Liver (tissue), 9 donors: ENCODE results near the gene PIGR. TPM values are rescaled to one million over a fixed set of nuclear protein-coding genes. Genes with fewer than 3 reads are reported as not detected.

Experiments used
- DNase-seq: peaks from one replicate; pipeline ENCODE4 v3.0.0-alpha.2; 2017; ENCODE audit warnings: low spot score
- H3K27ac ChIP-seq, 2 donors: one replicate each; pipeline ENCODE4 v1.7.0; 2013; ENCODE audit warnings: inconsistent platforms in 2 of 2, low read length in 2 of 2, control low read depth in 1 of 2, low read depth in 1 of 2, mild to moderate bottlenecking in 1 of 2
- H3K27me3 ChIP-seq, 4 donors: one replicate each; pipeline versions ENCODE4 v1.6.1 to v1.7.0; 2013; ENCODE audit warnings: low read length in 3 of 4, inconsistent platforms in 1 of 4, mild to moderate bottlenecking in 1 of 4, moderate library complexity in 1 of 4; ENCODE audit not compliant: control insufficient read depth in 4 of 4, insufficient read depth in 4 of 4
- H3K36me3 ChIP-seq, 4 donors: one replicate each; pipeline versions ENCODE4 v1.6.1 to v1.7.0; 2013; ENCODE audit warnings: low read length in 3 of 4, mild to moderate bottlenecking in 3 of 4, low read depth in 1 of 4, moderate library complexity in 1 of 4; ENCODE audit not compliant: control insufficient read depth in 4 of 4, insufficient read depth in 3 of 4
- H3K4me1 ChIP-seq, 4 donors: one replicate each; pipeline versions ENCODE4 v1.6.1 to v1.7.0; 2013; ENCODE audit warnings: low read length in 3 of 4, mild to moderate bottlenecking in 3 of 4, moderate library complexity in 1 of 4; ENCODE audit not compliant: control insufficient read depth in 4 of 4, insufficient read depth in 4 of 4
- H3K4me3 ChIP-seq, 3 donors: one replicate each; pipeline versions ENCODE4 v1.6.1 to v1.7.0; 2013; ENCODE audit warnings: low read length in 3 of 3, control low read depth in 1 of 3, low read depth in 1 of 3, mild to moderate bottlenecking in 1 of 3
- H3K9ac ChIP-seq, 2 donors: one replicate each; pipeline ENCODE4 v1.7.0; 2013; ENCODE audit warnings: low read length in 2 of 2, mild to moderate bottlenecking in 2 of 2, moderate library complexity in 2 of 2, control low read depth in 1 of 2, low read depth in 1 of 2
- H3K9me3 ChIP-seq, 4 donors: one replicate each; pipeline versions ENCODE4 v1.6.1 to v1.7.0; 2013; ENCODE audit warnings: low read length in 3 of 4; ENCODE audit not compliant: control insufficient read depth in 4 of 4
- EGR1 ChIP-seq, 2 donors: IDR thresholded peaks; 2 replicates each; pipeline ENCODE4 v1.6.1; 2016 to 2018; ENCODE audit warnings: antibody characterized with exemption in 2 of 2, low read depth in 2 of 2
- FOXA1 ChIP-seq: IDR thresholded peaks from 2 replicates; pipeline ENCODE4 v1.6.1; 2016; ENCODE audit warnings: antibody characterized with exemption
- FOXA2 ChIP-seq: IDR thresholded peaks from 2 replicates; pipeline ENCODE4 v1.6.1; 2016; ENCODE audit warnings: antibody characterized with exemption
- GABPA ChIP-seq, 2 donors: IDR thresholded peaks in 1 of 2; conservative IDR thresholded peaks in 1 of 2; 2 replicates each; pipeline ENCODE4 v1.6.1; 2016; ENCODE audit warnings: antibody characterized with exemption in 2 of 2, mild to moderate bottlenecking in 1 of 2, moderate library complexity in 1 of 2
- HNF4A ChIP-seq, 2 donors: conservative IDR thresholded peaks; 2 replicates each; pipeline ENCODE4 v1.6.1; 2016; ENCODE audit warnings: antibody characterized with exemption in 2 of 2, mild to moderate bottlenecking in 2 of 2
- HNF4G ChIP-seq: IDR thresholded peaks from 2 replicates; pipeline ENCODE4 v1.6.1; 2016; ENCODE audit warnings: antibody characterized with exemption
- JUND ChIP-seq, 2 donors: IDR thresholded peaks; 2 replicates each; pipeline ENCODE4 v1.6.1; 2016; ENCODE audit warnings: antibody characterized with exemption in 2 of 2
- NR2F2 ChIP-seq: IDR thresholded peaks from 2 replicates; pipeline ENCODE4 v1.6.1; 2016; ENCODE audit warnings: antibody characterized with exemption
- RAD21 ChIP-seq, 2 donors: IDR thresholded peaks; 2 replicates each; pipeline ENCODE4 v1.6.1; 2016; ENCODE audit warnings: antibody characterized with exemption in 2 of 2, mild to moderate bottlenecking in 2 of 2
- RXRA ChIP-seq, 2 donors: IDR thresholded peaks; 2 replicates each; pipeline ENCODE4 v1.6.1; 2017 to 2018; ENCODE audit warnings: antibody characterized with exemption in 2 of 2, mild to moderate bottlenecking in 1 of 2
- SP1 ChIP-seq: IDR thresholded peaks from 2 replicates; pipeline ENCODE4 v1.6.1; 2018; ENCODE audit warnings: antibody characterized with exemption, mild to moderate bottlenecking
- TAF1 ChIP-seq: conservative IDR thresholded peaks from 2 replicates; pipeline ENCODE4 v1.6.1; 2016; ENCODE audit warnings: antibody characterized with exemption, mild to moderate bottlenecking
- YY1 ChIP-seq: IDR thresholded peaks from 2 replicates; pipeline ENCODE4 v1.6.1; 2016; ENCODE audit warnings: antibody characterized with exemption, mild to moderate bottlenecking
- WGBS: extraction: QIAGEN DNeasy Blood & Tissue Kit; methylation state at CpG from one replicate; pipeline ENCODE4 v1.1.7; 2013; 5-methylcytosine and 5-hydroxymethylcytosine counted together
- polyA plus RNA-seq, 2 donors: library from polyadenylated mRNA; stranded (reverse) in 1 of 2; unstranded in 1 of 2; fragments of 200-250 nt in 1 of 2; fragments of >200 nt in 1 of 2; fragmentation: Nextera tagmentation in 1 of 2; extraction: Ambion mirVana in 1 of 2; gene quantifications; one replicate each; pipeline versions ENCODE4 v1.2.1 to v1.2.3, GENCODE V29; 2013 to 2015
- total RNA-seq, 2 donors: library from RNA; depleted of rRNA; stranded (reverse); fragments of >200 nt; gene quantifications; one replicate each; pipeline ENCODE4 v1.2.3, GENCODE V29; 2014
- TF ChIP-seq, protein P1 (sequence below): IDR thresholded peaks from 2 replicates; pipeline ENCODE4 v1.6.1; 2016; ENCODE audit warnings: antibody characterized with exemption, mild to moderate bottlenecking
- TF ChIP-seq, protein P2 (sequence below): IDR thresholded peaks from 2 replicates; pipeline ENCODE4 v1.6.1; 2016; ENCODE audit warnings: antibody characterized with exemption
- TF ChIP-seq, protein P3 (sequence below): IDR thresholded peaks from 2 replicates; pipeline ENCODE4 v1.6.1; 2016; ENCODE audit warnings: antibody characterized with exemption
- TF ChIP-seq, protein P4 (sequence below): IDR thresholded peaks from 2 replicates; pipeline ENCODE4 v1.6.1; 2016; ENCODE audit warnings: antibody characterized with exemption
- TF ChIP-seq, protein P5 (sequence below): fragments of 150-350 bp; IDR thresholded peaks from 2 replicates; pipeline ENCODE4 v1.5.1; 2017; ENCODE audit warnings: improper control_type of control experiment, low read depth, low read length; ENCODE audit not compliant: missing input control
- donor health status: healthy.
- donor health status: healthy.
- donor health status: healthy.
- donor health status: healthy.
- donor health status: healthy.

The PIGR gene
- total and polyA plus RNA-seq, 4 donors = 0.09 to 43.3 (median 14.1) TPM

DNA sequence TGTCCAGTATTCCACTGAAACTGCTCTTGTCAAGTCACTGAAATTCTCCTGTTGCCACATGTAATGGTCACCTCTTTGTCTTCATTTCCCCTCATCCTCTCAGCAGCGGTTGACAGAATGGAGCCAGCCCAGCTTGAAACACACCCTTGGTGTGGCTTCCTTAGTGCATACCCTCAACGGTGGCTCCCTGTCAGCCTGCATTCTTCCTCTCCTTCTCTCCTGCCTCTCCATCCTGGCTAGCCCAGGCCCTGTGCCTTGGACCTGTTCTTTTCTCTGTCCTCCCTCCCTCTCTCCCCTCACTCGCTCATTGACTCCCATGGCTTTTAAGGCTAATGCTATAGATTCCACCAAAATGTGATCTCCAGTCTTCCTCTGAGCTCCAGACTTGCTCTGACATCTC, 28.2 kb downstream of the PIGR start (continued):
- TF ChIP-seq, protein P1, sequence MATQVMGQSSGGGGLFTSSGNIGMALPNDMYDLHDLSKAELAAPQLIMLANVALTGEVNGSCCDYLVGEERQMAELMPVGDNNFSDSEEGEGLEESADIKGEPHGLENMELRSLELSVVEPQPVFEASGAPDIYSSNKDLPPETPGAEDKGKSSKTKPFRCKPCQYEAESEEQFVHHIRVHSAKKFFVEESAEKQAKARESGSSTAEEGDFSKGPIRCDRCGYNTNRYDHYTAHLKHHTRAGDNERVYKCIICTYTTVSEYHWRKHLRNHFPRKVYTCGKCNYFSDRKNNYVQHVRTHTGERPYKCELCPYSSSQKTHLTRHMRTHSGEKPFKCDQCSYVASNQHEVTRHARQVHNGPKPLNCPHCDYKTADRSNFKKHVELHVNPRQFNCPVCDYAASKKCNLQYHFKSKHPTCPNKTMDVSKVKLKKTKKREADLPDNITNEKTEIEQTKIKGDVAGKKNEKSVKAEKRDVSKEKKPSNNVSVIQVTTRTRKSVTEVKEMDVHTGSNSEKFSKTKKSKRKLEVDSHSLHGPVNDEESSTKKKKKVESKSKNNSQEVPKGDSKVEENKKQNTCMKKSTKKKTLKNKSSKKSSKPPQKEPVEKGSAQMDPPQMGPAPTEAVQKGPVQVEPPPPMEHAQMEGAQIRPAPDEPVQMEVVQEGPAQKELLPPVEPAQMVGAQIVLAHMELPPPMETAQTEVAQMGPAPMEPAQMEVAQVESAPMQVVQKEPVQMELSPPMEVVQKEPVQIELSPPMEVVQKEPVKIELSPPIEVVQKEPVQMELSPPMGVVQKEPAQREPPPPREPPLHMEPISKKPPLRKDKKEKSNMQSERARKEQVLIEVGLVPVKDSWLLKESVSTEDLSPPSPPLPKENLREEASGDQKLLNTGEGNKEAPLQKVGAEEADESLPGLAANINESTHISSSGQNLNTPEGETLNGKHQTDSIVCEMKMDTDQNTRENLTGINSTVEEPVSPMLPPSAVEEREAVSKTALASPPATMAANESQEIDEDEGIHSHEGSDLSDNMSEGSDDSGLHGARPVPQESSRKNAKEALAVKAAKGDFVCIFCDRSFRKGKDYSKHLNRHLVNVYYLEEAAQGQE = no peak
- TF ChIP-seq, protein P2, sequence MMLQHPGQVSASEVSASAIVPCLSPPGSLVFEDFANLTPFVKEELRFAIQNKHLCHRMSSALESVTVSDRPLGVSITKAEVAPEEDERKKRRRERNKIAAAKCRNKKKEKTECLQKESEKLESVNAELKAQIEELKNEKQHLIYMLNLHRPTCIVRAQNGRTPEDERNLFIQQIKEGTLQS = no peak
- no peak for TF ChIP-seq RAD21 (IDR thresholded peaks at IDR 0.05)
- no peak for TF ChIP-seq RXRA (IDR thresholded peaks at IDR 0.05)
- TF ChIP-seq, protein P3, sequence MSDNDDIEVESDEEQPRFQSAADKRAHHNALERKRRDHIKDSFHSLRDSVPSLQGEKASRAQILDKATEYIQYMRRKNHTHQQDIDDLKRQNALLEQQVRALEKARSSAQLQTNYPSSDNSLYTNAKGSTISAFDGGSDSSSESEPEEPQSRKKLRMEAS = no peak
- no peak for TF ChIP-seq YY1
- no peak for TF ChIP-seq TAF1
- no peak for TF ChIP-seq HNF4A (conservative IDR thresholded peaks at IDR 0.05)

DNA sequence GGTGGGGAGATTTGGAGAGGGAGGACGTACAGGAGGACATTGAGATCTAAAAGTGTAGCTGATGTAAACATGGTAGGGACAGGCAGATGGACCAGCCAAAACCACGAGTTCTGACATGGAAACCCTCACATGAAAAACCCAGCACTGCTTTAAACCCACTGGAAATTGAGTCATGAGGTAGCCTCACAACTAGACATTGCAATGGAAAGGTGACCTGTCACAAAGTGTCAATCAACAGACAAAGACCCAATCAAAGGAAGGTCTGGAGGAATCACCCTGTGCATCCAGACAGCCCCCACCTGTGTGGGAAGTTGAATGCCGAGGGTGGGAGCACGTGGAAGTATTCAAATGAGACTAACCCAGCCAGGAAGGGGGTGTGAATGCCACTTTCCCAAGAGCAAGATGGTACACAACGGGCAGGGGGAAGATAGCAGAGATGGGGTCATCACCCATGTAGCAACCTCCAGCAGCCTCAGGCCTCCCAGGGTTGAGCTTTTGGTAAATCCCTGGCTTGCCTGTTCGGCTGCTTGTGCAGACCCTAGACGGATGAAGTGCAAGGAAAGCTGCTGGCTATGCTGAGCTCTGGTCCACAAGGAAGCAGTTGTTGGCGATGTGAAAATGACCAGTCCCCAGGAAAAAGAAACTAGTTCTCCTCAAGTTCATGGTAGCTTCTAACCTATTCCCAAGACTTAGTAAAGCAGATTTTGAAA, 30.1 kb downstream of the PIGR start:
- H3K4me1 ChIP-seq = peaks cover 0 to 3% (median 0%) of the 10 kb centered on the region in 4 donors
- H3K27ac ChIP-seq = no peak overlapping the region
- H3K4me3 ChIP-seq = no peak overlapping the region
- H3K27me3 ChIP-seq = no peaks in the 10 kb centered on the region
- TF ChIP-seq JUND (IDR thresholded peaks at IDR 0.05) = no peak
- TF ChIP-seq RXRA (IDR thresholded peaks at IDR 0.05) = no peak
- TF ChIP-seq, protein P4, sequence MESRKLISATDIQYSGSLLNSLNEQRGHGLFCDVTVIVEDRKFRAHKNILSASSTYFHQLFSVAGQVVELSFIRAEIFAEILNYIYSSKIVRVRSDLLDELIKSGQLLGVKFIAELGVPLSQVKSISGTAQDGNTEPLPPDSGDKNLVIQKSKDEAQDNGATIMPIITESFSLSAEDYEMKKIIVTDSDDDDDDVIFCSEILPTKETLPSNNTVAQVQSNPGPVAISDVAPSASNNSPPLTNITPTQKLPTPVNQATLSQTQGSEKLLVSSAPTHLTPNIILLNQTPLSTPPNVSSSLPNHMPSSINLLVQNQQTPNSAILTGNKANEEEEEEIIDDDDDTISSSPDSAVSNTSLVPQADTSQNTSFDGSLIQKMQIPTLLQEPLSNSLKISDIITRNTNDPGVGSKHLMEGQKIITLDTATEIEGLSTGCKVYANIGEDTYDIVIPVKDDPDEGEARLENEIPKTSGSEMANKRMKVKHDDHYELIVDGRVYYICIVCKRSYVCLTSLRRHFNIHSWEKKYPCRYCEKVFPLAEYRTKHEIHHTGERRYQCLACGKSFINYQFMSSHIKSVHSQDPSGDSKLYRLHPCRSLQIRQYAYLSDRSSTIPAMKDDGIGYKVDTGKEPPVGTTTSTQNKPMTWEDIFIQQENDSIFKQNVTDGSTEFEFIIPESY = no peak
- no peak for TF ChIP-seq RAD21 (IDR thresholded peaks at IDR 0.05)
- no peak for TF ChIP-seq EGR1 (IDR thresholded peaks at IDR 0.05; ENCODE audit: low read depth in 2 of 2)
- no peak for TF ChIP-seq FOXA2
- no peak for TF ChIP-seq NR2F2
- TF ChIP-seq FOXA1 = no peak
- no peak for TF ChIP-seq TAF1
- TF ChIP-seq, protein P2 = no peak
- no peak for TF ChIP-seq YY1
- TF ChIP-seq, protein P1 = no peak
- TF ChIP-seq, protein P5, sequence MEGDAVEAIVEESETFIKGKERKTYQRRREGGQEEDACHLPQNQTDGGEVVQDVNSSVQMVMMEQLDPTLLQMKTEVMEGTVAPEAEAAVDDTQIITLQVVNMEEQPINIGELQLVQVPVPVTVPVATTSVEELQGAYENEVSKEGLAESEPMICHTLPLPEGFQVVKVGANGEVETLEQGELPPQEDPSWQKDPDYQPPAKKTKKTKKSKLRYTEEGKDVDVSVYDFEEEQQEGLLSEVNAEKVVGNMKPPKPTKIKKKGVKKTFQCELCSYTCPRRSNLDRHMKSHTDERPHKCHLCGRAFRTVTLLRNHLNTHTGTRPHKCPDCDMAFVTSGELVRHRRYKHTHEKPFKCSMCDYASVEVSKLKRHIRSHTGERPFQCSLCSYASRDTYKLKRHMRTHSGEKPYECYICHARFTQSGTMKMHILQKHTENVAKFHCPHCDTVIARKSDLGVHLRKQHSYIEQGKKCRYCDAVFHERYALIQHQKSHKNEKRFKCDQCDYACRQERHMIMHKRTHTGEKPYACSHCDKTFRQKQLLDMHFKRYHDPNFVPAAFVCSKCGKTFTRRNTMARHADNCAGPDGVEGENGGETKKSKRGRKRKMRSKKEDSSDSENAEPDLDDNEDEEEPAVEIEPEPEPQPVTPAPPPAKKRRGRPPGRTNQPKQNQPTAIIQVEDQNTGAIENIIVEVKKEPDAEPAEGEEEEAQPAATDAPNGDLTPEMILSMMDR = no peak
- TF ChIP-seq HNF4A (conservative IDR thresholded peaks at IDR 0.05) = no peak
- TF ChIP-seq HNF4G = no peak
- TF ChIP-seq GABPA (IDR thresholded peaks at IDR 0.05 in 1 of 2, conservative IDR thresholded peaks at IDR 0.05 in 1 of 2) = no peak
- TF ChIP-seq, protein P3 = no peak
- no peak for TF ChIP-seq SP1
- no peak for DNase-seq
- H3K36me3 ChIP-seq = no peaks in the 10 kb centered on the region
- WGBS = 82% methylated on average over 8 of the region's 8 CpGs
- H3K9ac ChIP-seq = no peak overlapping the region
- no peaks in the 10 kb centered on the region for H3K9me3 ChIP-seq
